AG04450 (cell line): ENCODE measurements around the gene LDLRAD2. TPM values are rescaled to one million over a fixed set of nuclear protein-coding genes. Genes with fewer than 3 reads are reported as not detected.

Experiments
- CTCF ChIA-PET: fragments of 300-600, 350-600 bp; formaldehyde crosslinking; extraction: SDS; loops from one replicate; lab custom pipeline; 2022; ENCODE audit warnings: antibody characterized with exemption, inconsistent platforms; lab: Charles Lee
- POLR2A ChIA-PET: fragments of 350-600 bp; formaldehyde crosslinking; extraction: SDS; loops from one replicate; lab custom pipeline; 2021; ENCODE audit warnings: antibody characterized with exemption, inconsistent platforms; lab: Yijun Ruan, JAX
- DNase-seq: peaks from one replicate; pipeline ENCODE4 v3.0.0-alpha.2; 2011; ENCODE audit warnings: low read depth, low spot score
- H3K27ac ChIP-seq: one replicate; pipeline ENCODE4 v1.5.1; 2012; ENCODE audit warnings: low read depth, low read length, control low read depth
- H3K27me3 ChIP-seq: one replicate; pipeline ENCODE4 v1.6.0; 2012; ENCODE audit warnings: low read length; ENCODE audit not compliant: control insufficient read depth, insufficient read depth
- H3K4me3 ChIP-seq: 2 replicates; pipeline ENCODE4 v1.5.1; 2011; ENCODE audit warnings: mild to moderate bottlenecking, low read depth, low read length, control low read depth
- H3K9me3 ChIP-seq: 2 replicates; pipeline ENCODE4 v1.5.1; 2012; ENCODE audit warnings: low read length; ENCODE audit not compliant: control insufficient read depth, insufficient read depth
- CTCF ChIP-seq: IDR thresholded peaks from 2 replicates; pipeline ENCODE4 v1.5.1; 2011; ENCODE audit warnings: low read depth, low read length, control low read depth, inconsistent platforms
- polyA plus RNA-seq: library from polyadenylated mRNA; depleted of rRNA; stranded (reverse); fragments of >200 nt; gene quantifications from 2 replicates; pipeline ENCODE4 v1.2.3, GENCODE V29; 2011

LDLRAD2 gene
- polyA plus RNA-seq, 1 experiment = 0.05 TPM

GRCh38 chr1:21845646-21846641 lies 33.9 kb downstream of the LDLRAD2 start:
- no peak for DNase-seq
- H3K4me3 ChIP-seq = no peak overlapping the region
- no peak for TF ChIP-seq CTCF
- H3K27me3 ChIP-seq = no peaks in the 10 kb centered on the region
- ChIA-PET CTCF (no interaction called here), POLR2A (no interaction called here)
- no peak overlapping the region for H3K27ac ChIP-seq
- H3K9me3 ChIP-seq = no peaks in the 10 kb centered on the region; the same call in 1 of the 2 replicates

GRCh38 chr1:21847223-21848205 lies 35.4 kb downstream of the LDLRAD2 start:
- no peak for TF ChIP-seq CTCF
- Histone ChIP-seq H3K4me3 (no peak overlapping the region), H3K9me3 (no peaks in the 10 kb centered on the region; the same call in 1 of the 2 replicates), H3K27ac (no peak overlapping the region), H3K27me3 (no peaks in the 10 kb centered on the region)
- DNase-seq = no peak
- POLR2A ChIA-PET = no interaction called here
- CTCF ChIA-PET = no interaction called here

- DNase-seq = no peak
- POLR2A ChIA-PET = interaction anchor here (0.6 kb wide), 1 partner anchor 10 kb away, joined by 4 read pairs; no protein-coding TSS in a partner anchor
- CTCF ChIA-PET = no interaction called here
- Histone ChIP-seq H3K27me3 (no peaks in the 10 kb centered on the region), H3K9me3 (no peaks in the 10 kb centered on the region; the same call in 1 of the 2 replicates), H3K27ac (no peak overlapping the region), H3K4me3 (no peak overlapping the region)
- no peak for TF ChIP-seq CTCF
These were observed 36.6 kb downstream of the LDLRAD2 start for GRCh38 chr1:21848524-21849174.

GRCh38 chr1:21849909-21850576 lies 38.0 kb downstream of the LDLRAD2 start:
- TF ChIP-seq CTCF = no peak
- CTCF ChIA-PET = no interaction called here
- Histone ChIP-seq H3K4me3 (no peak overlapping the region), H3K9me3 (no peaks in the 10 kb centered on the region; the same call in 1 of the 2 replicates), H3K27me3 (no peaks in the 10 kb centered on the region), H3K27ac (no peak overlapping the region)
- no peak for DNase-seq
- POLR2A ChIA-PET = no interaction called here
